Upper lobe of left lung (tissue), 6 donors: ENCODE measurements around the gene MMAB. TPM values are rescaled to one million over a fixed set of nuclear protein-coding genes. Genes with fewer than 3 reads are reported as not detected.
A peak's percentile ranks its signal among the peaks of the same experiment; 100 is the strongest.

Source experiments
- ATAC-seq, 2 donors: fragments of 200-7000 bp; cut with Tn5 transposase; one replicate each; pipeline ENCODE4 v1.9.1; 2022; ENCODE audit warnings: mild to moderate bottlenecking in 2 of 2, moderate library complexity in 2 of 2; ENCODE audit not compliant: low FRiP score in 2 of 2
- DNase-seq, 2 donors: peaks; one replicate each; pipeline ENCODE4 v3.0.0-alpha.2; 2019 to 2020
- H3K27ac ChIP-seq, 4 donors: fragments of 200-600 bp; sonication (generic); one replicate each; pipeline ENCODE4 v1.5.1; 2016 to 2019
- H3K27me3 ChIP-seq, 4 donors: fragments of 200-600 bp; sonication (generic); one replicate each; pipeline ENCODE4 v1.5.1; 2017 to 2019
- H3K36me3 ChIP-seq, 4 donors: fragments of 200-600 bp; sonication (generic); one replicate each; pipeline ENCODE4 v1.5.1; 2016 to 2019
- H3K4me1 ChIP-seq, 4 donors: fragments of 200-600 bp; sonication (generic); one replicate each; pipeline ENCODE4 v1.5.1; 2018 to 2019
- H3K4me3 ChIP-seq, 4 donors: fragments of 200-600 bp; sonication (generic); one replicate each; pipeline ENCODE4 v1.5.1; 2017 to 2019; ENCODE audit warnings: mild to moderate bottlenecking in 2 of 4, moderate library complexity in 1 of 4
- H3K9me3 ChIP-seq, 4 donors: fragments of 200-600 bp; sonication (generic); one replicate each; pipeline ENCODE4 v1.5.1; 2018 to 2019
- CTCF ChIP-seq, 6 experiments: fragments of 450-650 bp in 4 of 6; fragments of 200-600 bp in 2 of 6; sonication (generic) in 2 of 6; IDR thresholded peaks; one replicate each; pipeline ENCODE4 v1.5.1; 2016 to 2019; ENCODE audit warnings: antibody characterized with exemption in 6 of 6
- EP300 ChIP-seq, 4 donors: sonication (generic); formaldehyde crosslinking; IDR thresholded peaks; one replicate each; pipeline ENCODE4 v1.5.1; 2017; ENCODE audit warnings: antibody characterized with exemption in 4 of 4, control low read depth in 2 of 4
- POLR2A ChIP-seq, 4 donors: fragments of 450-650 bp; IDR thresholded peaks; one replicate each; pipeline ENCODE4 v1.5.1; 2016 to 2017; ENCODE audit warnings: antibody characterized with exemption in 4 of 4, mild to moderate bottlenecking in 2 of 4
- POLR2AphosphoS5 ChIP-seq, 2 donors: sonication (generic); formaldehyde crosslinking; IDR thresholded peaks; one replicate each; pipeline ENCODE4 v1.5.1; 2017; ENCODE audit warnings: antibody characterized with exemption in 2 of 2
- WGBS, 2 donors: methylation state at CpG; one replicate each; pipeline ENCODE4 v1.1.5; 2017 to 2018; 5-methylcytosine and 5-hydroxymethylcytosine counted together
- total RNA-seq, 6 donors: library from RNA; depleted of rRNA in 4 of 6; stranded (reverse); fragments of >200 nt in 4 of 6; gene quantifications; one replicate each; pipeline versions ENCODE4 v1.1.0 to v1.2.1, GENCODE V29; 2016 to 2021
- donor health status: DM: no; HTN: no; CAD: no; lungs with moderate emphysema.
- donor health status: DM: no; HTN: yes; CAD: no; lungs with severe emphysema.

MMAB gene
- total RNA-seq, 6 donors from 2014 or later = 14.9 to 68.8 (median 39.2) TPM

GRCh38 chr12:109596418-109597244, 23.3 kb upstream of the MMAB start:
- Histone ChIP-seq H3K4me1 (peaks cover 5 to 14% (median 8%) of the 10 kb centered on the region in 4 donors), H3K4me3 (no peak overlapping the region), H3K27ac (no peak overlapping the region), H3K27me3 (no peaks in the 10 kb centered on the region), H3K36me3 (peaks cover 2 to 46% (median 31%) of the 10 kb centered on the region in 4 donors), H3K9me3 (no peaks in the 10 kb centered on the region)
- 92 to 94% methylated on average over 9 to 17 of the region's 24 CpGs for WGBS, 2 donors
- DNase-seq (no peak), ATAC-seq (no peak)
- TF ChIP-seq CTCF (IDR thresholded peaks at IDR 0.05) (no peak), POLR2AphosphoS5 (IDR thresholded peaks at IDR 0.05) (no peak), EP300 (IDR thresholded peaks at IDR 0.05) (no peak), POLR2A (IDR thresholded peaks at IDR 0.05) (no peak)

GRCh38 chr12:109595321-109595902, 22.1 kb upstream of the MMAB start:
- ATAC-seq (no peak), DNase-seq (peak in 1 of 2 donors; percentile 31)
- Histone ChIP-seq H3K9me3 (no peaks in the 10 kb centered on the region), H3K4me1 (peaks cover 5 to 14% (median 8%) of the 10 kb centered on the region in 4 donors), H3K27me3 (no peaks in the 10 kb centered on the region), H3K4me3 (no peak overlapping the region), H3K36me3 (peaks cover 2 to 53% (median 34%) of the 10 kb centered on the region in 4 donors), H3K27ac (peak overlapping the region in 1 of 4 donors; percentile 15)
- 58 to 77% methylated on average over 8 to 10 of the region's 10 CpGs for WGBS, 2 donors
- TF ChIP-seq POLR2A (IDR thresholded peaks at IDR 0.05) = no peak
- no peak for TF ChIP-seq POLR2AphosphoS5 (IDR thresholded peaks at IDR 0.05)
- no peak for TF ChIP-seq CTCF (IDR thresholded peaks at IDR 0.05)
- no peak for TF ChIP-seq EP300 (IDR thresholded peaks at IDR 0.05)

- Histone ChIP-seq H3K9me3 (no peaks in the 10 kb centered on the region), H3K4me1 (peaks cover 5 to 14% (median 8%) of the 10 kb centered on the region in 4 donors), H3K27ac (peak overlapping the region in 1 of 4 donors; percentile 15), H3K27me3 (no peaks in the 10 kb centered on the region), H3K4me3 (no peak overlapping the region), H3K36me3 (peaks cover 2 to 53% (median 34%) of the 10 kb centered on the region in 4 donors)
- 96 to 100% methylated on average over 5 to 15 of the region's 15 CpGs for WGBS, 2 donors
- TF ChIP-seq CTCF (IDR thresholded peaks at IDR 0.05) (no peak), EP300 (IDR thresholded peaks at IDR 0.05) (no peak), POLR2A (IDR thresholded peaks at IDR 0.05) (no peak), POLR2AphosphoS5 (IDR thresholded peaks at IDR 0.05) (no peak)
- DNase-seq (no peak), ATAC-seq (no peak)
These were observed 21.4 kb upstream of the MMAB start for GRCh38 chr12:109594556-109595317.

GRCh38 chr12:109592905-109593272, 19.6 kb upstream of the MMAB start:
- no peaks in the 10 kb centered on the region for H3K27me3 ChIP-seq
- no peak for TF ChIP-seq POLR2A (IDR thresholded peaks at IDR 0.05)
- no peak for TF ChIP-seq CTCF (IDR thresholded peaks at IDR 0.05)
- TF ChIP-seq POLR2AphosphoS5 (IDR thresholded peaks at IDR 0.05) = no peak
- no peak for TF ChIP-seq EP300 (IDR thresholded peaks at IDR 0.05)
- no peak overlapping the region for H3K4me3 ChIP-seq
- 79 to 89% methylated on average over 3 to 9 of the region's 9 CpGs for WGBS, 2 donors
- no peak for ATAC-seq
- H3K27ac ChIP-seq = no peak overlapping the region
- H3K36me3 ChIP-seq = peaks cover 2 to 59% (median 42%) of the 10 kb centered on the region in 4 donors
- H3K9me3 ChIP-seq = no peaks in the 10 kb centered on the region
- H3K4me1 ChIP-seq = peaks cover 2 to 12% (median 8%) of the 10 kb centered on the region in 4 donors
- DNase-seq = no peak
